Anterior cingulate cortex (tissue), 58 donors: Measurements from ENCODE around the gene HIP1.
"Not testable (repeated sequence)": the region's sequence is repeated elsewhere in the genome, so short reads cannot be mapped to it uniquely, and the experiment has no call there.

Experiments used
- DNase-seq, 58 donors: peaks; one replicate each; lab custom pipeline; 2025; lab: John Stamatoyannopoulos, UW

HIP1 gene

DNA sequence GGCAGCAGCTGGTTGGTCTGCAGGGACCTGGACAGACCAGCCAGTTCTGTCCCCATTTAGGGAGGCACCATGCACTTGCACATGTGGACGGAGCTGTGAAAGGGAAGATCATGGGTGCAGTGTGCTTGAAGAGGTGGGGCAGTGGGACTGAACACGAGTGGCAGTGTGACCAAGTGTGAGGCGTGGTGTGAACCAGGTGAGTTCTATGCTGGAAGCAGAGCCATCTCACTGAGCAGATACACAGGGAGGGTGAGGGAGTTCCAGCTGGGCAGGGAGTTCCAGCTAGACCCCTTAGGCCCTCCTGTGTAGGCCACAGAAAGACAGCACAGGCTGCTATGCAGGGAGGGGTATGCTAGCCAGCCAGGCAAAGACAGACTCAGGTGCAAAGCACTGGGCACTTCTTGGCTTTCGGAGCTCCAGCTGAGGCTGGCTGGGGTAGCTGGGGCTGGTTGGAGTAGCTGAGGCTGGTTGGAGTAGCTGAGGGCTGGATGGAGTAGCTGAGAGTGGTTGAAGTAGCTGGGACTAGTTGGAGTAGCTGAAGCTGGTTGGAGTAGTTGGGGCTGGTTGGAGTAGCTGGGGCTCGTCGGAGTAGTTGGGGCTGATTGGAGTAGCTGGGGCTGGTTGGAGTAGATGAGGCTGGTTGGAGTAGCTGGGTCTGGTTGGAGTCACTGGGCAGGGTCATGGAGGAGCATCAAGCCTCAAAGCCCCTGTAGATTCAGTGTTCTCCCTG is 90.9 kb downstream of the HIP1 start:
- no peak for DNase-seq

DNA sequence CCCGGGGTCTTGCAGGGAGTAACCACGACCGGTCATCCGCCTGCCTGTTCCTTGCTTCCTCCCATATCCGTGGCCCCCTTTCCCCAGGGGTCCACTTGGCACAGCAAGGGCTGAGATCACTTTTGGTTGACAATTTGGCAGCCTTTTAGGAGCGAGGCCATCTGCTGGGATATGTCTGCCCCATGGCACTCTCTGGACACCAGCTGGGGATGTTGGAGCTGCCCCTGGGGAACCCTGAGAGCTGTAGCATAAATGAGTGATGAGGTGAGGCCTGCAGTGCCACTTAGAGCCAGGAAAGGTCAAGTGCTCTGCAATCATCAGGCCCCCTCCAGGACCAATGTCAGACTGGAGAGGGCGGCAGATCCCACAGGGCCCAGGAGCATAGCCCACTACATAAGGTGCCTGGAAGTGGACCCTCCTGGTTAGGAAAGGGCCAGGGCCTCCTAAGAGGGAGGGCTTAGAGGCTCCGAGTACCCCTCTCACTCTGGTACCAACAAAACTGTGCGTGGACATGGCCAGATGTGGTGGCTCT is 92.1 kb downstream of the HIP1 start:
- DNase-seq, result no peak

DNA sequence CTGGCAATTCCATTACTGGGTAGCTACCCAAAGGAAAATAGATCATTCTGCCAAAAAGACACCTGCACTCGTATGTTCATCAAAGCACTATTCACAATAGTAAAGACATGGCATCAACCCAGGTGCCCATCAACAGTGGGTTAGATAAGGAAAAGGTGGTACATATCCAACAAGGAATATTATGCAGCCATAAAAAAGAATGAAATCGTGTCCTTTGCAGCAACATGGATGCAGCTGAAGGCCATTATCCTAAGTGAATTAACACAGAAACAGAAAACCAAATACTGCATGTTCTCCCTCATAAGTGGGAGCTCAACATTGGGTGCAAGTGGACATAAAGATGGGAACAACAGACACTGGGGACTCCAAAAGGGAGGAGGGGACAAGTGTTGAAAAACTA is 93.2 kb downstream of the HIP1 start:
- no peak for DNase-seq

DNA sequence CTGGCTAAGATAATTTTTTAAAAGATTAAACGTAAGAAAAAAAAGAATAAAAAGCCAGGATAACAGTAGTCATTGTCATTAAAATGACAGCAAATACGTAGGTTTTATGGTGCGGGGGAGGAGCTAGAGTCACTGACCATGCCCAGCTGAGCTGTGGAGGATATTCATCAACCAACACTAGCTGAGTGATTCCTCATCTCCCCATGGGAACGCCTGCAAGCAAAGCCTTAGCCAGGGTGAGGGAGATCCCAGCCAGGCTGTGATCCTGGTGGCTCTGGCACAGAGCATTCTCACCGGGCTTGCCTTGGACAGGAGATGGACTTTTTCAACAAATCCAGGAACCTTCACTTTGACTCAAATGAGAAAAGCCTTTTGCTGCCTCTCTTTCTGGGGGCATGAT is 94.2 kb downstream of the HIP1 start:
- DNase-seq, result no peak

DNA sequence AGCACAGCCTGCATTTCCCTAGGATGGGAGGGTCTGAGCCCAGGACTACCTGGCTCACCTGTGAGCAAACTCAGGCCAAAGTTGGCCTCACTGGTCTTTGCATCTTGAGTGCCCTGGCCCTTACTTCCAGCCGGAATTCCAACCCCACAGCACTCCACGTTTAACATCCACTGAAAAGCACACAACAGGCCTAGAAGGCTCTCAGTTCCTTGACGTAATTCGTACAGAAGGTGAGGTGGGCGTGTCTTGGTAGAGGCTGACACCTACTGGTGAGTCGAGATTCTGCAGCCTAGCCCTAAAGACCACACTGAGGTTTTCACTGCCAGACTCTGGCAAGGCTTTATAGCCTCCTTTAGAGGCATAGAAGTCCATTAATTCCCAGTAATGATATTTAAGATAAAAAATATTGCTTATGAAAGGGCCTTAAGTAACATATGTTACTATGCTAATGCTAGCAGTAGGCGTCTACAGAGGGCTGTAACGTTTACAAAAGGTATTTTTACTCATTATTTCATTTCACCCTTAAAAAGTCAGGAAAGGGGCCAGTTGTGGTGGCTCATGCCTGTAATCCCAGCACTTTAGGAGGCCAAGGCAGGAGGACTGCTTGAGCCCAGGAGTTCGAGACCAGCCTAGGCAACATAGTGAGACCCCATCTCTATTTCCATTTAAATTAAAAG is 95.8 kb downstream of the HIP1 start:
- peak in 5 of 58 donors; percentile 7 to 35 (median 13) for DNase-seq

GRCh38 chr7:75640201-75640600 is 98.5 kb downstream of the HIP1 start:
- DNase-seq, result no peak

DNA sequence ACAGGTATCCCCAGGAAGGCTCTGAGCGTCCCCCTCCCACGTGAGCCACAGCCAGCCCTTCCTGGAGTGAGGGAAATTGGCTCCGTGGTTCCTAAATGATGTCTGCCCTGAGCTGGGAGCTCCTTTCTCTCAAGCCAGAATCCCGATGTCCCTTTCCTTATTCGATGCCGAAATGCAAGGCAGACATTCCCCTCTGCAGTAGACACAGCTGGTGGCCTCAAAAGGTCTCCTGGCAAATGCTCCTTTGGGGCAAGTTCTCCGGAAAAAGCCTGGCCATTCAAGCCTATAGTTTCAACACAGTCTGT is 98.9 kb downstream of the HIP1 start:
- peak in 2 of 58 donors; percentile 16 to 33 for DNase-seq

GRCh38 chr7:75639071-75639885 is 99.5 kb downstream of the HIP1 start:
- DNase-seq, result peak in 46 of 58 donors; percentile 8 to 83 (median 60)

- DNase-seq, result peak in 39 of 58 donors; percentile 19 to 76 (median 53)
These were observed 100.1 kb downstream of the HIP1 start for GRCh38 chr7:75638594-75639070.

- no peak for DNase-seq
These were observed 100.7 kb downstream of the HIP1 start for GRCh38 chr7:75637854-75638593.

GRCh38 chr7:75635036-75635435 is 103.7 kb downstream of the HIP1 start:
- DNase-seq, result no peak

DNA sequence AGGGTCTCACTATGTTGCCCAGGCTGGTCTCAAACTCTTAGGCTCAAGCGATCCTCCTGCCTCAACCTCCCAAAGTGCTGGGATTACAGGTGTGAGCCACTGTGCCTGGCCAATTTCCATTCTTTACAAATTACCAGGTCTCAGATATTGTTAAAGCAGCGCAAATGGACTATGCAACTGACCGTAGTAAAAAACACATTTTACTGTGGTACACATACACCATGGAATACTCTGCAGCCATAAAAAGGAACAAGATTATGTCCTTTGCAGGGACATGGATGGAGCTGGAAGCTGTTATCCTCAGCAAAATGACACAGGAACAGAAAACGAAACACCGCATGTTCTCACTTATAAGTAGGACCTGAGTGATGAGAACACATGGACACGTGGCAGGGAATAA is 106.2 kb downstream of the HIP1 start:
- not testable (repeated sequence) for DNase-seq

DNA sequence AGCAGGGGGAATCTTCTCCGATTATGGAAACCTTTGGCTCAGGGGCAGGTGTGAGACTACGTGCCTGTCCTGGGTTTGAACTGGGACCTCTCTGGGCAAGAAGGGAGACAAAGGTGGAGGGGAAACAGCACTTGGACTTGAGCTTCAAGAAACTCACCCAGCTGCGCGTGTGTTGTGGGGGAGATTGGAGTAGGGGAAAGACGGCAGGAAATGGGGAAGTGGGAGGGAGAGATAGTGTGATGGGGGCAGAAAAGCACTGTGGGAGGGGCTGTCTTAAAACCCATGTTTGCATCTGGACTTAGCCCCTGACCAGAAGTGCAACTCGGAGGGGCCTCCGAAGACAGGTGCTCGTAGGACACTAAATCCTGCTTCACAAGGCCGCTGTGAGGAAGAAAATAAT is 107.0 kb downstream of the HIP1 start:
- DNase-seq, result no peak

DNA sequence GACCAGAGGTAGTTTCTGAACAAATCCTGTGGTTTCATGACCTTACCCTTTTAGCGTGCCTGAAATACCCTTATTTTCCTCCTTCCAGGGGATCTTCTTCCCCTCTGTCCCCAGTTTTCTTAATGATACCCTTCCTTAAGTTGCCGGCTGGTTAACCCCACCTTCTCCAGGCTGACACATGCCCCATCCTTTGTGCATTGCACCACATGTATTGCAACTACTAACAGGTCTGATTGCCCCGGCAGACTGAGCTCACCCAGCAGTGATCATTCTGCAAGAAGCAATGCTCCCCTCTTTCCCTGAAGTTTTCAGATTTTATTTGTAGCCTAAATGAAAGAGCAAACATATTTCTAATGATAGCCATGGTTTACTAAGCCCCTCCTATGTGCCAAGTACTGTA is 108.2 kb downstream of the HIP1 start:
- DNase-seq, result no peak

- peak in 34 of 58 donors; percentile 7 to 68 (median 28) for DNase-seq
These were observed 109.7 kb downstream of the HIP1 start for GRCh38 chr7:75629044-75629443.

DNA sequence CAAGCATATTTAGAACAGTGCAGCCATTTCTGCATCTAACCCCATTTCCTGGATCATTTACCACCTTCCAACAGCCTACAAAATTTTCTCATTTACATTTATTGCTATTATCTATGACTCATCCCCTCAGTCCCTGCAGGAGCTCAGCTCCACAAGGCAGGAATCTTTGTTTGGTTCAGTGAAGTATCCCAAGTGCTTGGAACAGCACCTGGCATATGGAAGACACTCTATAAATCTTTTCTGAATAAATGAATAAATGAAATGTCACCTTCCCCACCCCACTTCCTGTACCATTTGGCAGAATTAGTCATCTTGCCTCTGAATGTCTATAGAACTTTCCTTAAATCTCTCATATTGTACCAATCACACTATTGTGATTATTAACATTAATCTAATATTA is 110.7 kb downstream of the HIP1 start:
- DNase-seq, result no peak

DNA sequence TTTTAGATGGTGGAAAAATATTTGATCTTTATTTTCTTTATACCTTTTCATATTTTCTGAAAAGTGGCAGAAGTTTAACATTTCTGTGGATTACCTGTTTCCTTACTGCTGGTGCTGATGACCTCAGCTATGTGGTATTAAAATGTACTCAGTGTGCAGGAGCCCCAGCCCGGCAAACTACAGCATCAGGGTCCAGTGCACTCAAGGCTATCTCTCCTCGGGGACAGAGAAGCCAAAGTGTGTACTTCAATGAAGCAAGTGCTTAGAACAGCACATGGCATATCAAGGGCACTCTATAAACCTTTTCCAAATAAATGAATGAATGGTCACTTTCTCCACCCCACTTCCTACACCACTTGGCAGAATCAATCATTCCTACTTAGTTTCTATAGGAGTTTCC is 111.8 kb downstream of the HIP1 start:
- no peak for DNase-seq

GRCh38 chr7:75625868-75626267 is 112.9 kb downstream of the HIP1 start:
- DNase-seq, result no peak

- DNase-seq, result peak in 13 of 58 donors; percentile 2 to 43 (median 8)
These were observed 114.5 kb downstream of the HIP1 start for GRCh38 chr7:75624134-75624832.
